NCI-H748 (cell line): ENCODE results near the gene POLR3G.

Experiments used
- DNase-seq: peaks from one replicate; lab custom pipeline; 2025; ENCODE audit not compliant: unreplicated experiment; lab: John Stamatoyannopoulos, UW

Gene POLR3G, protein sequence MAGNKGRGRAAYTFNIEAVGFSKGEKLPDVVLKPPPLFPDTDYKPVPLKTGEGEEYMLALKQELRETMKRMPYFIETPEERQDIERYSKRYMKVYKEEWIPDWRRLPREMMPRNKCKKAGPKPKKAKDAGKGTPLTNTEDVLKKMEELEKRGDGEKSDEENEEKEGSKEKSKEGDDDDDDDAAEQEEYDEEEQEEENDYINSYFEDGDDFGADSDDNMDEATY

DNA sequence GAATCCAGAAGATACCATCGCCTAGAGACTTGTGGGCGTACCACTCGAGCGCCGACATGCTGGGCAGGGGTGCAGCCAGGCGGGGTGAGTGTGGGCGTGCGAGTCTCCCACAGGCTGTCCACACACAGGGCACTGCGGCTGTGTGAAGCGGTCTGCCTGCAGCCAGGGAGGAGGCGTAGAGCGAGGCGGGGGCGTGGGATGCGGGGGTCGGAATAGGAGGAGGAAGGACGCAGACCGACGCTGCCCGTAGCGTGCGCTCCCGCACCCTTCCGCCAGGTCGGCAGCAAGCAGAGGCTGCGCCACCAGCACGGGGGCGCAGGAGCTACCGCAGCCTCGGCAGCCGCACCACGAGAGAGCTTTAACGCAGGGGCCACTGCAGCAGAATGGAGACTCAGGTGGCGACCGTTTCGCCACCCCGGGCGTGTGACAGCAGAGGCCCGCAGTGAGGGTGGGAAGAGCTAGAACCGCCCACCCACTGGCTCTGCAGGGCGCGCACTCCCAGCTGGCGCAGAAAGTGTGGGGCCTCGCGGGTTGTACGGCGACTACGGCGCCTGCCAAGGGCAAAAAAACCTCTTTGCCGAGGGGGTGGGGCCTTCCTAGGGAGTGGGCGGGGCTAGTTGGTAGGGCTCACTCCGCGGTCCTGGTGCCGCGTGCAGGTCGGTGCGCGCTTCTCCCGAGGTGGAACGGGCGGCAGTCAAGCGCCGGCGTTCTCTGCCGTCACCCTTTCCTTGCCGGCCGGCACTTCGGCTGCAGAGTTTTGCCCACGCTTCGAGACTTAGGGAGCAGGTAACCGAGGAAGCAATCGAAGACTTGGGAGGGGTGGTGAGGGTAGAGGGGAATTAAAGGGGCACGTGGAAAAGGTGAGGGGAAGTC, at the start of gene POLR3G, which contains the start of gene MBLAC2:
TSS of gene POLR3G (plus strand) at position 630 of the 873 bp plus-strand sequence. CDS start 10,704 bp downstream, outside the sequence.
TSS of gene MBLAC2 (minus strand) at position 537 of the 873 bp plus-strand sequence. CDS start at position 58, 479 bp downstream.
- DNase-seq = peak; percentile 95

DNA sequence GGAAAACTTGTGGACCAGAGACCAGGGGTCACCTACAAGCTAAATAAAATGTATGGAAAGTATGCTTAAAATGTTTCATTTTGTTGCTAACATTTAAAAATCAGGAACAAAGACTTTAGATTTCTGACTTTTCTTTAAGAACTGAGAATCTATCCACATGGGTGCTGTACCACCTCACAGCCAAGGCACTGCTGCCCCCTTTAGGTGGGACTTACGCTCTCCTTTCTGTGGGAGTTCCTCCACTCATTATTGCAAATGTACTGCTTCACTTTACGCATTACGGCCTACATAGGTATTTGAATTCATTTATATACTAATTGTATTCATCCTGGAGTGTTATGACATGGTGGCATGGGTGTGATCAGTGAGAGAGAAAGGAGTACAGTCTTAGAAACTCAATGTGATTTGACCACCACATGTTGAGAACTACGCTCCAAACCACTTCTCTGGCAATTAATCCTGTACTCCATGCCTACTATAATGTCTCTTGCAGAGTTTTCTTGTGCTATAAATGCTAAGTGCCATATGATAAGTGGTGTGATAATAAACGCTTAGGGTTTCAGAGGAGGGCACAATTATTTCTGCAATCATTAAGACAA, 40.4 kb upstream of the POLR3G start:
- peak; percentile 60 for DNase-seq

GRCh38 chr5:90437663-90438062, 37.0 kb upstream of the POLR3G start:
- DNase-seq = no peak

GRCh38 chr5:90438100-90438499, 36.6 kb upstream of the POLR3G start:
- DNase-seq = peak; percentile 8

DNA sequence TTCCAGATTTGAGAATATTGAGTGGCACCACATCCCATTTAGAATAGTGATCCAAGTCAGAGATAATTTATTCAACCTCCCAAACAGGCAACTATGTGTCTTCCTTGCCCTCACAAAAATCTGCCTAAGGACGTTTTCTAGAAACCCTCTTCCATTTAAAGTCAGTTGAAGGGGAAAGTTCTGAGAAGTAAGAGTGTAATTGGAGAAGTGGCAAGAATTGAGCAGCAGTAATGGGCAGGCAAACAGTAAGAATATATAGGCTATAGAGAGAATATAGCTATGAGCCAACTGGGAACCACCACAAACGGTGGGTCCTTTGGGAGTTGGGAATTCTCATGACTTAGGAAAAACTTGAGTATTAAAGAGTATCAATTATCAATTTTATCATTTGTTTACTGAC, 34.0 kb upstream of the POLR3G start:
- no peak for DNase-seq

DNA sequence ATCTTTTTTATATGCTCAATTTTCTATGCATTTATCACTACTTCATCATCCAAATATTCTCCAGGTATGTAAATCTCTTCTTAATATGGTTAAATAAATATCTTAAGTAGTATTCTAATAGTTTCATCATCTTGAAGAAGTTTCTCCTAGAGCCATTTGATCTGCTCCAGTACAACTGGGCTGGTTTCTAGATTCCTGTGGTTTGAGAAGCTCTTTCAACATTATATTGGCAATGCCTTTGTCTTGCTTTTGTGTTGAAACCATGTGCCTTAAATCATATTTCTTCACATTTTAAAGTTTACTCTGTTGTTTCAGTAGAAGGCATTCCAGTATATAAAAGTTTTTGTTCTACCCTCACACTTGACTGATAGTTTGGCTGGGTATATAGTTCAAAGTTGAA, 27.7 kb upstream of the POLR3G start:
- no peak for DNase-seq

DNA sequence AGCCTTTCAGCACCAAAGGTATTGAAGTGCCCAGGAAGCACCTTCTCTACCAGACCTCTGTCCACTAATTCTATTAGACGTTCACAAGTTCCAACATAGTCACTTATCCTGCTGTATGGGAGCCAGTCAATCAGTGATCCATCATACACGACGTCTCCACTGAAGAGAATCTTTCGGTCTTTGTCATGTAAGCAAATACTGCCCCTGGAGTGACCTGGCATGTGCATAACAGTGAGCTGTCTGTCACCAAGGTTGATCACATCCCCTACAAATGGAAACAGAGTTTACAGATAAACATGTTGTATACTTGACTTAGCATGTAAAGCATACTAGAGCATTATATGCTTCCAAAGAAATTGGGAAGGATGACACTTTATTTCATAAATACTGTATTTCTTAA, 13.4 kb upstream of the POLR3G start:
- no peak for DNase-seq

GRCh38 chr5:90472783-90473395, 1.8 kb upstream of the POLR3G start:
- DNase-seq = no peak

GRCh38 chr5:90473396-90474234, 1.0 kb upstream of the POLR3G start:
- DNase-seq = peak; percentile 71

GRCh38 chr5:90475436-90475980, 844 bp downstream of the POLR3G start:
- peak; percentile 79 for DNase-seq

DNA sequence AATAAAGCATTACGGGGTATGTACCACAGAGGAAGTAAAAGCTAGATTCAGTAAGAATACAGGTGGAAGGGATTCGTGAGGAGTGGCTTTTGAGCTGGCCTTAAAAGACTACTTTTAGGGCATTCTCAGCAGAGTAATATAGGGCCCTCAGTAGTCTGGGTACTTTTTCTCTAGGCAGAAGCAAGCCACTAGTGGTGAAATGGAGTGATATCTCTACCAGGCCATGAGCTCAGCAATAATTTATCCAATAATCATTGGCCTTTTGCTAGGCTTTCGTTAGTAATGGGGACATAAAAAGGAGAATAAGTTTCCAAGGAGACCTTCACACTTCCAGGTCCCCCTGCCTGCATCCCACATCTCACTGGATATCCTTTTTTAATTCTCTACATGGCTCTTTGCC, 1.7 kb downstream of the POLR3G start:
- DNase-seq = no peak

DNA sequence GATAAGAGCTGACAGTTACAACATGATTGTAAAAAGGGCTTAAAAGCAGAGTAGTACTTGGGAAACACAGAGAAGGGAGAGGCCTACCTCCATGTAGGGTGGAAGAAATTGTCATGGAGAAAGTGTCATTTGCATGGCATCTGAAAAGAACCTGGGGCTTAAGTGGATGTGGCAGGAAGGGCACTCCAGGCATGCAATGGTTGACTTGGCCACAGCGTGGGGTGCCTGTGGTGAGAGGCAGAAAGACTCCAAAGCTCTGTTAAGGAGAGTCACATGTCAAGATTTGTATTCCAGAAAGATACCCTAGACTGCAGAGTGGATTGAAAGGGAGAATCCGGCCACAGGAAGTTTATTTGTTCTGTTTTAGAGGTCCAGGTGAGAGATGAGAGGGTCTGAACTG, 2.4 kb downstream of the POLR3G start:
- peak; percentile 9 for DNase-seq

- no peak for DNase-seq
These were observed 3.1 kb downstream of the POLR3G start for GRCh38 chr5:90477621-90478215.

- no peak for DNase-seq
These were observed 5.1 kb downstream of the POLR3G start for GRCh38 chr5:90479611-90480385.

DNA sequence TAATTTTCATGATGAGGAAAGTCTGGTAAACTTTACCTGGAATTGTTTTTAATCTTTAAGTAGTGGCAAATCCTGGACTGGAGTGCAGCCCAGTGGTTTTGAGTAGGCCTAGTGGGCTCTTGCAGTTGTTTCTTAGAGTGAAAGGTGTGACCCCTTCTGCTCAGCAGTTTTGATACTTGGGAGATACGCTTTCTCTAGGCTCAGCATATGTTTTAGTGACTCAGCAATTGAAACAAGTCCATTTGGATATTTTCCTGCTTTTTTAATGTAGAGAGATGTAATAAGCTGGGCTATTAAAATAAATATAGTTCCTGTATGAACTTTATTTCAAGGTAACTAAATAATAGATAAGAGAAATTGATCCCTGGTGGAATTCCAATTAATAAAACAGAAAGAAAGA, 6.0 kb downstream of the POLR3G start:
- no peak for DNase-seq

- no peak for DNase-seq
These were observed 8.5 kb downstream of the POLR3G start for GRCh38 chr5:90483206-90483605.

- no peak for DNase-seq
These were observed 9.9 kb downstream of the POLR3G start for GRCh38 chr5:90484540-90484939.

DNA sequence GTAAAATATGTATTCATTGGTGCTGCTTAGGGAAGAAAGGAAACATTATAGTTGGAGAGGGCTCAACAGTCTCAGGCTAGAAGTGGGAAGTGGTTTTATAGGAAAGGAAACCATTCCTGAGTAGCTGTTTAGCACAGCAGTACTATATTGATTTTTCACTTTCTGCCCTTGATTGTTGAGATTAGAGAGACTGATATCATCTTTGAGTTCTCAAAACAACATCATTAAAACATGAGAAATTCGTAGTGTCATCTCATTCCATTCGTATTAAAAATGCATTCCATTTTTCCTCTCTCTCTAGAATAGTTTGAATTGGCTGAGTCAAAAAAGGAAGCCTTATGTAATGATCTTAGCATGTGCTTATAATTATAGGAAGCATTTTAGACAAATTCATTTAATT, 14.1 kb downstream of the POLR3G start:
- no peak for DNase-seq

- no peak for DNase-seq
These were observed 19.4 kb downstream of the POLR3G start for GRCh38 chr5:90494043-90494442.
